ENCODE measurements around the gene SCRN1. TPM values are rescaled to one million over a fixed set of nuclear protein-coding genes. Genes with fewer than 3 reads are reported as not detected.

Gene SCRN1
- total RNA-seq, 3 donors from 2014 or later, result 25.9 to 32.0 (median 31.5) TPM

- peaks cover 11% of the 10 kb centered on the region for H3K36me3 ChIP-seq
- no peaks in the 10 kb centered on the region for H3K9me3 ChIP-seq
- no peaks in the 10 kb centered on the region for H3K4me1 ChIP-seq
- no peak overlapping the region for H3K4me3 ChIP-seq
- no peak for DNase-seq (ENCODE audit: low spot score in 2 of 2)
- no peak overlapping the region for H3K27ac ChIP-seq
- TF ChIP-seq CTCF (IDR thresholded peaks at IDR 0.05) (no peak), POLR2A (IDR thresholded peaks at IDR 0.05) (no peak), POLR2AphosphoS5 (IDR thresholded peaks at IDR 0.05) (no peak)
- intact Hi-C loops (cut with DNase I; ENCODE audit: low total_unique reads), result no loop called here
- H3K27me3 ChIP-seq, result no peaks in the 10 kb centered on the region
Measured at GRCh38 chr7:29924006-29924405, 65.6 kb downstream of the SCRN1 start.

GRCh38 chr7:29922921-29923700 is 66.5 kb downstream of the SCRN1 start:
- TF ChIP-seq POLR2A (IDR thresholded peaks at IDR 0.05), result no peak
- TF ChIP-seq CTCF (IDR thresholded peaks at IDR 0.05), result no peak
- no peak for TF ChIP-seq POLR2AphosphoS5 (IDR thresholded peaks at IDR 0.05)
- Histone ChIP-seq H3K9me3 (no peaks in the 10 kb centered on the region), H3K4me1 (no peaks in the 10 kb centered on the region), H3K4me3 (no peak overlapping the region), H3K36me3 (peaks cover 11% of the 10 kb centered on the region), H3K27me3 (no peaks in the 10 kb centered on the region), H3K27ac (no peak overlapping the region)
- no peak for DNase-seq (ENCODE audit: low spot score in 2 of 2)
- intact Hi-C loops (cut with DNase I; ENCODE audit: low total_unique reads), result no loop called here

GRCh38 chr7:29921404-29922010 is 68.1 kb downstream of the SCRN1 start:
- DNase-seq (ENCODE audit: low spot score in 2 of 2), result no peak
- no peak overlapping the region for H3K27ac ChIP-seq
- no peaks in the 10 kb centered on the region for H3K27me3 ChIP-seq
- H3K4me1 ChIP-seq, result no peaks in the 10 kb centered on the region
- no peaks in the 10 kb centered on the region for H3K9me3 ChIP-seq
- H3K4me3 ChIP-seq, result no peak overlapping the region
- intact Hi-C loops (cut with DNase I; ENCODE audit: low total_unique reads), result no loop called here
- peak; percentile 73 to 87 (median 83) for TF ChIP-seq CTCF (IDR thresholded peaks at IDR 0.05)
- TF ChIP-seq POLR2A (IDR thresholded peaks at IDR 0.05), result no peak
- peaks cover 11% of the 10 kb centered on the region for H3K36me3 ChIP-seq

GRCh38 chr7:29920491-29920890 is 69.1 kb downstream of the SCRN1 start:
- no peak overlapping the region for H3K27ac ChIP-seq
- no peaks in the 10 kb centered on the region for H3K9me3 ChIP-seq
- H3K27me3 ChIP-seq, result no peaks in the 10 kb centered on the region
- no peak for DNase-seq (ENCODE audit: low spot score in 2 of 2)
- no peaks in the 10 kb centered on the region for H3K4me1 ChIP-seq
- H3K4me3 ChIP-seq, result no peak overlapping the region
- intact Hi-C loops (cut with DNase I; ENCODE audit: low total_unique reads), result no loop called here
- TF ChIP-seq CTCF (IDR thresholded peaks at IDR 0.05), result no peak
- no peak for TF ChIP-seq POLR2A (IDR thresholded peaks at IDR 0.05)
- no peak for TF ChIP-seq POLR2AphosphoS5 (IDR thresholded peaks at IDR 0.05)
- peaks cover 11% of the 10 kb centered on the region for H3K36me3 ChIP-seq

- no peak overlapping the region for H3K4me3 ChIP-seq
- H3K9me3 ChIP-seq, result no peaks in the 10 kb centered on the region
- H3K4me1 ChIP-seq, result no peaks in the 10 kb centered on the region
- no peak for DNase-seq (ENCODE audit: low spot score in 2 of 2)
- no peaks in the 10 kb centered on the region for H3K27me3 ChIP-seq
- H3K27ac ChIP-seq, result no peak overlapping the region
- TF ChIP-seq CTCF (IDR thresholded peaks at IDR 0.05) (no peak), POLR2AphosphoS5 (IDR thresholded peaks at IDR 0.05) (no peak), POLR2A (IDR thresholded peaks at IDR 0.05) (no peak)
- intact Hi-C loops (cut with DNase I; ENCODE audit: low total_unique reads), result no loop called here
- H3K36me3 ChIP-seq, result peaks cover 11% of the 10 kb centered on the region
Measured at GRCh38 chr7:29919790-29920189, 69.8 kb downstream of the SCRN1 start.
